Measurements from ENCODE around the gene ENSA. TPM values are rescaled to one million over a fixed set of nuclear protein-coding genes. Genes with fewer than 3 reads are reported as not detected.
A peak's percentile ranks its signal among the peaks of the same experiment; 100 is the strongest.

Gene ENSA
- total RNA-seq, 2 donors from 2014 or later: 81.7 to 139 TPM

- Histone ChIP-seq H3K27ac (peak overlapping the region; percentile 65 to 72), H3K9me3 (no peaks in the 10 kb centered on the region), H3K27me3 (no peaks in the 10 kb centered on the region), H3K4me1 (peaks cover 0 to 47% of the 10 kb centered on the region in 2 donors), H3K4me3 (no peak overlapping the region), H3K36me3 (peaks cover 56% of the 10 kb centered on the region)
- peak; percentile 74 for DNase-seq (ENCODE audit: low spot score)
- TF ChIP-seq CTCF (IDR thresholded peaks at IDR 0.05): peak; percentile 25 to 76
These were observed 7.7 kb downstream of the ENSA start for GRCh38 chr1:150621497-150622302.

- no peak for DNase-seq (ENCODE audit: low spot score)
- Histone ChIP-seq H3K9me3 (no peaks in the 10 kb centered on the region), H3K27ac (peak overlapping the region; percentile 65 to 72), H3K36me3 (peaks cover 48% of the 10 kb centered on the region), H3K4me1 (peaks cover 0 to 47% of the 10 kb centered on the region in 2 donors), H3K4me3 (no peak overlapping the region), H3K27me3 (no peaks in the 10 kb centered on the region)
- TF ChIP-seq CTCF (IDR thresholded peaks at IDR 0.05): no peak
These were observed 8.5 kb downstream of the ENSA start for GRCh38 chr1:150620919-150621318.

GRCh38 chr1:150619576-150620509, 9.6 kb downstream of the ENSA start:
- H3K27ac ChIP-seq: peak overlapping the region; percentile 65 to 72
- no peak overlapping the region for H3K4me3 ChIP-seq
- TF ChIP-seq CTCF (IDR thresholded peaks at IDR 0.05): peak in 1 of 2 donors; percentile 25
- H3K4me1 ChIP-seq: peaks cover 0 to 47% of the 10 kb centered on the region in 2 donors
- H3K36me3 ChIP-seq: peaks cover 37% of the 10 kb centered on the region
- no peaks in the 10 kb centered on the region for H3K27me3 ChIP-seq
- no peak for DNase-seq (ENCODE audit: low spot score)
- H3K9me3 ChIP-seq: no peaks in the 10 kb centered on the region

GRCh38 chr1:150615346-150616201, 13.8 kb downstream of the ENSA start:
- Histone ChIP-seq H3K27ac (peak overlapping the region in 1 of 2 donors; percentile 42), H3K4me1 (peaks cover 0 to 57% of the 10 kb centered on the region in 2 donors), H3K4me3 (no peak overlapping the region), H3K9me3 (no peaks in the 10 kb centered on the region), H3K36me3 (peaks cover 9% of the 10 kb centered on the region), H3K27me3 (no peaks in the 10 kb centered on the region)
- DNase-seq (ENCODE audit: low spot score): no peak
- no peak for TF ChIP-seq CTCF (IDR thresholded peaks at IDR 0.05)

Measured in right atrium auricular region (tissue), 2 donors.